ENCODE measurements around the gene NFASC.

DNA sequence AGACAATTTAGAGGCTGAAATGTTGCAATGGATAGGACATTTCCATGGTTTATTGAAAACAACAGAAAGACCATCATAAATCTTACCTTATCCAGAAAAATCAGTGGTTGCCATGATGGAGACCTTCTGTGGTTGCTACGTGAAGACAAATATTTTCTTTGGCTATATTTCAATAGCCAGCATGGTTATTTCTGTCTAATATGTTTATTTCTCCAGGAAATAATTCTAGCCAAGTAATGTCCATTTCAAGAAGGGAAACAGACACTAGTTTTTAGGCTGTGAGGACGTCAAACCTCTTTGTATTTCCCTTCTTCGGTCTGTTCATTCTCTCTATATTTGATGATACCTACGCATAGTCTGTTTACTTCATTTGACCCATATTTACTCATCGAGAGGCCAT lies 49.2 kb upstream of the NFASC start:
- no peak for TF ChIP-seq POLR2AphosphoS5 (IDR thresholded peaks at IDR 0.05; ENCODE audit: borderline replicate concordance, low read depth, low read length)
- TF ChIP-seq EZH2 (IDR thresholded peaks at IDR 0.05) = no peak
